NCI-H2196 (cell line): ENCODE results near the gene TXNL4A.

Experiments used
- DNase-seq: peaks from one replicate; lab custom pipeline; 2025; ENCODE audit not compliant: unreplicated experiment; lab: John Stamatoyannopoulos, UW

Gene TXNL4A

GRCh38 chr18:79936641-79937040, 51.7 kb downstream of the TXNL4A start:
- DNase-seq, result no peak

GRCh38 chr18:79935925-79936324, 52.4 kb downstream of the TXNL4A start:
- no peak for DNase-seq

- DNase-seq, result no peak
Measured at GRCh38 chr18:79935499-79935898, 52.9 kb downstream of the TXNL4A start.

- DNase-seq, result no peak
Measured at GRCh38 chr18:79935098-79935480, 53.3 kb downstream of the TXNL4A start.

GRCh38 chr18:79934311-79935097, 53.9 kb downstream of the TXNL4A start:
- no peak for DNase-seq

GRCh38 chr18:79933765-79934164, 54.6 kb downstream of the TXNL4A start:
- DNase-seq, result no peak

GRCh38 chr18:79932907-79933306, 55.5 kb downstream of the TXNL4A start:
- no peak for DNase-seq

- DNase-seq, result no peak
Measured at GRCh38 chr18:79931475-79931874, 56.9 kb downstream of the TXNL4A start.

- no peak for DNase-seq
Measured at GRCh38 chr18:79930020-79930642, 58.2 kb downstream of the TXNL4A start.

- no peak for DNase-seq
Measured at GRCh38 chr18:79928563-79928960, 59.8 kb downstream of the TXNL4A start.

- no peak for DNase-seq
Measured at GRCh38 chr18:79927607-79928562, 60.5 kb downstream of the TXNL4A start.

GRCh38 chr18:79926715-79927606, 61.4 kb downstream of the TXNL4A start:
- DNase-seq, result no peak

GRCh38 chr18:79926306-79926705, 62.1 kb downstream of the TXNL4A start:
- DNase-seq, result no peak

- peak; percentile 61 for DNase-seq
Measured at GRCh38 chr18:79924814-79925731, 63.3 kb downstream of the TXNL4A start.

GRCh38 chr18:79923896-79924585, 64.3 kb downstream of the TXNL4A start:
- DNase-seq, result no peak

- no peak for DNase-seq
Measured at GRCh38 chr18:79922971-79923411, 65.4 kb downstream of the TXNL4A start.

- no peak for DNase-seq
Measured at GRCh38 chr18:79921984-79922965, 66.1 kb downstream of the TXNL4A start.
